Activated naive CD4-positive, alpha-beta T cell treated with anti-CD3 and anti-CD28 coated beads, Interleukin-2, amount 50 U/mL, for 72 hours (primary cell): Measurements from ENCODE around the gene PRAMEF8. TPM values are rescaled to one million over a fixed set of nuclear protein-coding genes. Genes with fewer than 3 reads are reported as not detected.
"Not testable (repeated sequence)": the region's sequence is repeated elsewhere in the genome, so short reads cannot be mapped to it uniquely, and the experiment has no call there.

Experiments
- ATAC-seq, 2 donors: fragments of 150-1000 bp; cut with Tn5 transposase; 2 replicates each; pipeline ENCODE4 v1.10.0; 2021; ENCODE audit warnings: mild to moderate bottlenecking in 2 of 2, moderate library complexity in 2 of 2
- DNase-seq, 2 donors: peaks; one replicate each; pipeline ENCODE4 v3.0.0; 2021 to 2022; ENCODE audit warnings: low spot score in 2 of 2
- H3K27ac Mint-ChIP-seq, 2 donors: one replicate each; pipeline ENCODE4 v1.8.0; 2022; ENCODE audit warnings: mild to moderate bottlenecking in 2 of 2, mixed read lengths in 2 of 2
- H3K36me3 Mint-ChIP-seq, 2 donors: one replicate each; pipeline ENCODE4 v1.8.0; 2022; ENCODE audit warnings: mixed read lengths in 2 of 2
- H3K9me3 Mint-ChIP-seq, 2 donors: one replicate each; pipeline ENCODE4 v1.8.0; 2022; ENCODE audit warnings: mixed read lengths in 2 of 2
- total RNA-seq, 2 donors: library from RNA; stranded (reverse); gene quantifications; one replicate each; pipeline ENCODE4 v1.2.3, GENCODE V29; 2022

PRAMEF8 gene
- total RNA-seq, 2 donors from 2014 or later = not detected

DNA sequence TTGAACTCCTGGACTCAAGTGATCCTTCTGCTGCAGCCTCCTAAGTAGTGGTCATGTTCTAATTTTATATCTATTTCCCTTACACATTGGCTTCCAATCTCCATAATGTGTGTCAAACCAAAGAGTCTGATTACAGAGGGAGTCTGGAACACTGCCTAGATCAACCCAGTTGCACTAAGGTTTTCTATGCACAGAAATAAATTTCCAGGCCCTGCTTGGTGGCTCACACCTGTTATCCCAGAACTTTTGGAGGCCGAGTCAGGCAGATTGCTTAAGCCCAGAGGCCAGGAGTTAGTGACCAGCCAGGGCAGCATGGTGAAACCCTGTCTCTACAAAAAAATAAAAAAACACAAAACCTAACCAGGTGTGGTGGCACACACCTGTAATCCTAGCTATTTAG is 50.9 kb downstream of the PRAMEF8 start:
- H3K27ac Mint-ChIP-seq, ATAC-seq, H3K9me3 Mint-ChIP-seq, H3K36me3 Mint-ChIP-seq: not testable (repeated sequence)
- peak in 1 of 2 donors; percentile 0 for DNase-seq

- H3K27ac Mint-ChIP-seq, DNase-seq, H3K9me3 Mint-ChIP-seq, H3K36me3 Mint-ChIP-seq, ATAC-seq: not testable (repeated sequence)
Measured at GRCh38 chr1:13232056-13232455, 52.9 kb downstream of the PRAMEF8 start.

Other genes with a start within 250 kb of the PRAMEF8 start
- not detected for gene PRAMEF27, start 228.6 kb downstream of the PRAMEF8 start, total RNA-seq
- gene HNRNPCL3, start 224.4 kb downstream of the PRAMEF8 start, total RNA-seq = not detected
- not detected for gene PRAMEF25, start 214.4 kb downstream of the PRAMEF8 start, total RNA-seq
- gene HNRNPCL2, start 168.3 kb downstream of the PRAMEF8 start, total RNA-seq = not detected
- not detected for gene PRAMEF26, start 129.1 kb downstream of the PRAMEF8 start, total RNA-seq
- gene HNRNPCL4, start 119.5 kb downstream of the PRAMEF8 start, total RNA-seq = not detected
- gene PRAMEF9, start 113.3 kb downstream of the PRAMEF8 start, total RNA-seq = not detected
- not detected for gene PRAMEF13, start 83.7 kb downstream of the PRAMEF8 start, total RNA-seq
- not detected for gene PRAMEF18, start 59.0 kb downstream of the PRAMEF8 start, total RNA-seq
- gene PRAMEF5, start 30.9 kb downstream of the PRAMEF8 start, total RNA-seq = not detected
- not detected for gene PRAMEF33, start 18.4 kb upstream of the PRAMEF8 start, total RNA-seq
- not detected for gene PRAMEF15, start 30.4 kb upstream of the PRAMEF8 start, total RNA-seq
- not detected for gene PRAMEF14, start 62.0 kb upstream of the PRAMEF8 start, total RNA-seq
- not detected for gene PRAMEF19, start 86.8 kb upstream of the PRAMEF8 start, total RNA-seq
- gene PRAMEF17, start 104.5 kb upstream of the PRAMEF8 start, total RNA-seq = not detected
- gene PRAMEF20, start 125.3 kb upstream of the PRAMEF8 start, total RNA-seq = not detected
- not detected for gene LRRC38, start 228.9 kb upstream of the PRAMEF8 start, total RNA-seq